Bronchial epithelial cell (primary cell): ENCODE data around the gene SELENOT. TPM values are rescaled to one million over a fixed set of nuclear protein-coding genes. Genes with fewer than 3 reads are reported as not detected.

Experiments
- DNase-seq: peaks from one replicate; pipeline ENCODE4 v3.0.0-alpha.2; 2010; ENCODE audit warnings: low read depth
- FAIRE-seq: peaks from 2 replicates; lab custom pipeline; 2011; peaks lifted over from hg19 to GRCh38; lab: Jason Lieb, UNC
- H3K27me3 ChIP-seq: 2 replicates; pipeline ENCODE4 v1.5.1; 2011; ENCODE audit warnings: low read length; ENCODE audit not compliant: control insufficient read depth, insufficient read depth
- H3K36me3 ChIP-seq: 2 replicates; pipeline ENCODE4 v1.5.1; 2011; ENCODE audit warnings: low read length; ENCODE audit not compliant: control insufficient read depth, insufficient read depth
- H3K4me3 ChIP-seq: 2 replicates; pipeline ENCODE4 v1.5.1; 2011; ENCODE audit warnings: mild to moderate bottlenecking, low read depth, low read length, control low read depth
- CTCF ChIP-seq: IDR thresholded peaks from 2 replicates; pipeline ENCODE4 v1.5.1; 2011; ENCODE audit warnings: mild to moderate bottlenecking, moderate library complexity, low read length, control low read depth, inconsistent platforms; ENCODE audit not compliant: insufficient read depth, severe bottlenecking
- total RNA-seq: library from RNA; depleted of rRNA; stranded (reverse); fragments of >200 nt; gene quantifications from 2 replicates; pipeline ENCODE4 v1.2.1, GENCODE V29; 2014

The SELENOT gene
- total RNA-seq, 1 donor from 2014 or later, result 167 TPM

GRCh38 chr3:150602426-150603152 is 532 bp upstream of the SELENOT start:
- FAIRE-seq, result no peak
- Histone ChIP-seq H3K4me3 (peak overlapping the region; percentile 65), H3K27me3 (no peaks in the 10 kb centered on the region), H3K36me3 (no peaks in the 10 kb centered on the region)
- DNase-seq, result no peak
- no peak for TF ChIP-seq CTCF

GRCh38 chr3:150603980-150604319 is 829 bp downstream of the SELENOT start:
- FAIRE-seq, result no peak

GRCh38 chr3:150605998-150606641 is 3.0 kb downstream of the SELENOT start:
- Histone ChIP-seq H3K4me3 (no peak overlapping the region), H3K36me3 (no peaks in the 10 kb centered on the region), H3K27me3 (no peaks in the 10 kb centered on the region)
- no peak for DNase-seq
- TF ChIP-seq CTCF, result no peak
- FAIRE-seq, result no peak

More at GRCh38 chr3:150603980-150604319, 829 bp downstream of the SELENOT start:
- TF ChIP-seq CTCF, result no peak
- H3K36me3 ChIP-seq, result no peaks in the 10 kb centered on the region
- peak overlapping the region; percentile 65 for H3K4me3 ChIP-seq
- DNase-seq, result no peak
- H3K27me3 ChIP-seq, result no peaks in the 10 kb centered on the region

GRCh38 chr3:150607267-150608065 is 4.3 kb downstream of the SELENOT start:
- Histone ChIP-seq H3K36me3 (peaks cover 1% of the 10 kb centered on the region), H3K4me3 (no peak overlapping the region), H3K27me3 (no peaks in the 10 kb centered on the region)
- DNase-seq, result no peak
- FAIRE-seq, result no peak
- TF ChIP-seq CTCF, result no peak

GRCh38 chr3:150609988-150610387 is 6.9 kb downstream of the SELENOT start:
- DNase-seq (no peak), FAIRE-seq (no peak)
- H3K27me3 ChIP-seq, result no peaks in the 10 kb centered on the region
- TF ChIP-seq CTCF, result no peak
- peaks cover 1% of the 10 kb centered on the region for H3K36me3 ChIP-seq
- no peak overlapping the region for H3K4me3 ChIP-seq
